GM21576 (cell line): ENCODE data around the gene RLN1.
"Not testable (repeated sequence)": the region's sequence is repeated elsewhere in the genome, so short reads cannot be mapped to it uniquely, and the experiment has no call there.

ENCODE experiments used
- ATAC-seq: cut with Tn5 transposase; IDR thresholded peaks from one replicate; pipeline ENCODE4 v1.9.1; 2021; ENCODE audit warnings: mild to moderate bottlenecking, moderate library complexity; ENCODE audit not compliant: unreplicated experiment

Gene RLN1, protein sequence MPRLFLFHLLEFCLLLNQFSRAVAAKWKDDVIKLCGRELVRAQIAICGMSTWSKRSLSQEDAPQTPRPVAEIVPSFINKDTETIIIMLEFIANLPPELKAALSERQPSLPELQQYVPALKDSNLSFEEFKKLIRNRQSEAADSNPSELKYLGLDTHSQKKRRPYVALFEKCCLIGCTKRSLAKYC

DNA sequence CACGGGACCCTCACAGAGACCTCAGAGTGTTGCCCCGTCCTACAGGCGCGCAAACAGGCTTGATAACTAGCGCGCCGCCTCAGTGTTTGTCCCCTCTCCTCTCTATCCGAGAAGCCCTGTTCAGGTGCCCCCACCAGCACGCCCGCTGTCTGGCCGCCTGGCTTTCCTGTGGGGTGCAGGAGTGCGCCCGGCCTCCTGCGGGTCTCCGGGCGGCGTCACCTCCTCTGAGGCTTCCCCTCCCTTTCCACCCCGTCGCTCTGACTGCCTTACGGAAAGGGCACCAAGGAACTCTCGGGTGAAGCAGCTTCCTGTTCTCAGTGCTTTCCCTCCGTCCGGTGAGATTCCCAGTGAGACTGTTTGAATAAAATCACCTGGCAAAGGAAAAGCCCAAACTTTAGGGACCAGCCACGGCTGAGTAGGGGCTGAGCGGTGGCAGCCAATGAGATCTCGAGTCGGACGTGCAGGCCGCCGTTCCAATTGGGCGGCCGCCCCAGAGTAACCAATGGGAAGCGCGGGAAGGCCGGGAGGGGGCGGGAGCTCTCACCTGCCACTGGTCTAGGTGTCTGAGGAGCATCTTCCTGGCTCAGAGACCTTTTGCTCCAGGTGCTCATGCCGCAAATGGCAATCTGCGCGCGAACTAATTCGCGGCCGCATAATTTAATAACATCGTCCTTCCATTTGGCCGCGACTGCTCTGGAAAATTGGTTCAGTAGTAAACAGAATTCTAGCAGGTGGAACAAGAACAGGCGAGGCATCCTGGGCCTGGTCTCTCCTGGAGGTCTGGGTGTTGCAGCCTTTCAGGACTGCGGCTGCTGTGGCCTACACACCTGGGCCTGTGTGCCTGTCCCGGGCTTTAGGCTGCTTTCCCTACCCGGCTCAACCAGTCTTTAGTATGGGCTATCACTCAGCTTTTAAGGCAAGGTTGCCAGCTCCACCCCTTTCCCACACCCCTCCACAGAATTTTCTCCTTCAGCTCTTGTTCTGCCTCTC is at the start of gene RLN1:
Gene RLN1, minus strand, starts transcription at position 885 of the 990 bp plus-strand sequence. Its CDS starts 130 bp downstream, at position 755.
- ATAC-seq: peak; percentile 100

DNA sequence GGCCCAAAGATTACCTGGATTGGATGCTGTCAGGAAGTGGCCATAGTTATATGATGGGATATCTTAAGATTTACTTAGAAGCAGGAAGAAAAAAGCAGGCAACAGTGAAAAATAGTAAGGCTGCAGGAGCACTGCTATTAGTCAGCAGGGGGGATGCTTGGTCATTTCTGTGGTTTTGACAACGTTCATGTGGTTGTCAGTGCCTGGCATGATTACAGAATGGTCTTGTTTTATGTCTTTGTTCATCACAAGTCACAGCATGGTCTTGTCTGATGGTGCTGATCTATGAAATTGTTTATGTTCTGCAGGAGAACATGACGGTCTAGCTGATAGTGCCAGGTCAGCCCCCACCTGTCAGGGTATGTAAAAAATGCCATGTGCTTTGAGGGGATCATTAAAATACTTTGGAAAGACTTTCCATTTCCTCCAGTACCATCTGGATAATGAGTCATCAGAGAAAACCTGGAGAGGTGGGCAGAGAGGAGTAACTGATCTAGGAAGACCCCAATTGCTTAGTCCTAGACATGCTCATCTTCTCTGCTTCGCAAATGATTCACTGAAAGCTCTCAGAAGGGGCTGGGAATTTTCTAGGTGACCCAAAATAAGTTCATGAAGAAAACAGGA is 49.5 kb upstream of the RLN1 start:
- ATAC-seq: peak; percentile 64

DNA sequence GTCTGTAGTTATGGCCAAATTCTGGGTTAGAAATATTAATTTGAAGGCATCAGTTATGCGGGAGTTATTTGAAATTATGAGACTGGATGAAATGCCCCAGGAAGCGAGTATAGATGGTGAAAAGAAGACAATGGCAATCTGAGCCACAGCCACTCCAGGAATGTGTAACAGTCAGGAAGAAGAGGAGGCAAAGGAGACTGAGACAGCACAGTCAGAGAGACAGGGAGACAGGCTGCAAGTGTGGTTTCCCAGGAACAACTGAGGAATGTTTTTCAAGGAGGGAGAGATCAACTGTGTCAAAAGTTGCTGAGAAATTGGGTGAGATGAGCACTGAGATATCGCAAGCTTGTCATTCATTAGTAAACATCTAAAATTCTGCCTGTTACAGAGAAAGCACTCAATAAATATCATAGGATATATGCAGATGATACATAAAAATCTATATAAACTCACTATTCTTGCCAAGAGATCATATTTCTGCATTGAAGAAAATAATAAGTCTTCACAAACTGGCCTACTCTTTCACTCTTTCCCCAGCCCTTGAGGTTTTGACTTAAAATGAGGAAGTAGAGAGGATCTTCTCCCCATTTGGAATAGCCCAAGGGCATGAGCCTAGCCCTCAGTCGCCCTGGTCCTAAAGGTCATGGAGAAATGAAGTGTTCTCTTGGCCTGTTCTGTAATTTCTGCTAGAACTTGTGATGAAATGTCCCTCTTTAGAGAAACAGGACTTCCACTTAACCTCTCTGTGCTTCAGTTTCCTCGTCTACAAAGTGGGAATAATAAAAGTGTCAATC is 48.5 kb upstream of the RLN1 start:
- no peak for ATAC-seq

DNA sequence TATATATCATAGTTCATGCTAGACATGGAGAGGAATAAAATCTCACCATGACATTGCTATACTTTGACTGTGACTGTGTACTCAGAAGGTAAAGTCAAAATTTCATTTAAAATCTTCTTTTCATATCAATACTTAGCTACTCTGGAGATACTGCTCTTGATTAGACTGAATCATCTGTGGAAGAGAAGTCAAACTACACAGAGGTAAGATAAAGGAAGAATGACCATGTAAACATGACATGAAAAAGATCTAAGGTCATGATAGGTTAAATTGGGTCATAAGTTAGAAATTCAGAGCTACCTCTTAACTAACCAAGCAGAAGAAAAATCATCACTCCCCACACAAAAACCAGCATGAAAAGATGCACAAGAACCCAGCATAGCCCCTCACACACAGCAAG is 44.8 kb upstream of the RLN1 start:
- ATAC-seq: no peak

DNA sequence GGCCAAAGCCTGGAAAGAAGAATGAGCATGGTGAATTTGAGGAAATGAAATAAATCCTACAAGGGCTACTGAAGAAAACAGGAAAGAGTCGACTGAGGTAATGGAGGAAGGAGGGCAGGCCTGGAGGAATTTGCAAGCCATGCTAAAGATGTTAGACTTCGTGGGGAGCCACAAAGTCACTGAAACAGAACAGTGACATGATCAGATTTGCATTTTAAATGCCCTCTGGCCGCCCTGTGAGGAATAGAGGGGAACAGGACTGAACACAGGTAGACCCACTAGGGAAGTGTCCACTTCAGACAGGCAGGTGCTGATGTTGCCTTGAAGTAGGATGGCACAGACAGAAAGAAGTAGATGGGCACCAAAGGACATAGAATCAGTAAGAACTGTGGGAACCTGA is 42.8 kb upstream of the RLN1 start:
- ATAC-seq: no peak

DNA sequence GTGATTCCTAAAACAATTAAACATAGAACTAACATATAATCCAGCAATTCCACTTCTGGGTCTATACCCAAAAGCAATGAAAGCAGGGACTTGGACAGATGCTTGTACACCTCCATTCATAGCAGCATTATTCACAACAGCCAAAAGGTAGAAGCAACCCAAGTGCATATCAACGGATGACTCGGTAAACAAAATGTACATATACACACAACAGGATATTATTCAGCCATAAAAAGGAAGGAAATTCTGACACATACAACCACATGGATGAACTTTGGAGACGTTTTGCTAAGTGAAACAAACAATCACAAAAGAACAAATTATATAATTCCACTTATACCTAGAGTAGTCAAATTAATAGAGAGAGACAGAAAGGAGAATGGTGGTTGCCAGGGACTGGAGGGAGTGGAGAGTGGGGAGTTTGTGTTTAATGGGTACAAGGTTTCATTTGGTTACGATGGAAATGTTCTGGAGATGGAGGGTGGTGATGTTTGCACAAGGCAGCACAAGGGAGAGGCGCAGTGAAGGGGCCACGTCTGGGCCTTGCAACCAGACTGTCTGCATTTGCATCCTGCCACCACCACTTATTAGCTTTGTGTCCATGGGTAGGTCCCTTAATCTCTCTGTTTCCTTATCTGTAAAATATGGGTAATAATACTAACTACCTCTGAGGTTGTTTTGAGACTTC is 36.3 kb upstream of the RLN1 start:
- no peak for ATAC-seq

DNA sequence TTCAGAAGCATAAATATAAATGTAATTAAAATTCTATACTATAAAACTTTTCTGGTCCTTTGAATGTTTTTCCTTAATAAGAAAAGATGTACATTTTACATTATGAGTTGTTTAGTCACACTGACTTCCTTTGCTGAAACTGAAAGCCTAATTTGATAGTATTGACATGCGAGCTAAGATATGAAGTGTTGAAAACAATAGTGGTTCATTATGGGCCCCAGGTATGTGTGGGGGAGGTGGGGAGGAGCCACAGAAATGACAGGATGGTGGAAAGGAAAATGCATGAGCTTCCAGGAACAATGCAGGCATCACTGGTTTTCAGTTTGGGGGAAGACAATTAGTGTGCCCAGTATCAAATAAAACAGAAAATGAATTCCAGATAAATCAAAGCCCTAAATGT is 35.4 kb upstream of the RLN1 start:
- ATAC-seq: no peak

DNA sequence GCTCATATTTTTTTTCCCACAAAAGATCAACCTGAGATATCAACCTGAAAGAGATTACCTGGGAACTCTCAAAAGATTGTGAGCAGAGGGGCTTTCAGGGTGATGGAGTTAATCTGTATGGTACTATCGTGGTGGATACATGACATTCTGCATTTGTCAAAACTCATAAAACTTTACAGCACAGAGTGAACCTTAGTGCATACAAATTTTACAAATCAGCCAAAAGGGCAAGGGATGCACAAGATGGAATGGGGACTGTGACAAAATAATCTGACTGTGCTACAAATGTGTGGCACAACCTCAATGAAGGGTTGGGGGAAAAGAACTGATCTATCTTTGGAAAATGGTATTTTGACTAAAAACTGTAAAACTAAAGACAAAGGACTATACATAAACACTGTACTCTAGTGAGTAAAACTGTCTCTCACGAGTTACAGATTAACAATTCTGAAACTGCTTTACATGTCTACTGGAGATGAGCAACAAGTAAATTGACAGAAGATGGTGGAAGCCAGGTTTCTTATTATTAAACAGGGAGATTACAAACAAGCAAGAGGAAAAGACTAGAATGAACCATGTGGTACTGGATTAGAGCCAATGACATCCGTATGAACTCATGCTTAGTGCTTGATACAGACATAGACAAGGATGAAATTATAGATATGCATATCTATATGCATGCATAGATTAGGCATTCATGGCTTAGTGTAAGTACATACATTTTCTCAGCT is 24.8 kb upstream of the RLN1 start:
- peak; percentile 88 for ATAC-seq

DNA sequence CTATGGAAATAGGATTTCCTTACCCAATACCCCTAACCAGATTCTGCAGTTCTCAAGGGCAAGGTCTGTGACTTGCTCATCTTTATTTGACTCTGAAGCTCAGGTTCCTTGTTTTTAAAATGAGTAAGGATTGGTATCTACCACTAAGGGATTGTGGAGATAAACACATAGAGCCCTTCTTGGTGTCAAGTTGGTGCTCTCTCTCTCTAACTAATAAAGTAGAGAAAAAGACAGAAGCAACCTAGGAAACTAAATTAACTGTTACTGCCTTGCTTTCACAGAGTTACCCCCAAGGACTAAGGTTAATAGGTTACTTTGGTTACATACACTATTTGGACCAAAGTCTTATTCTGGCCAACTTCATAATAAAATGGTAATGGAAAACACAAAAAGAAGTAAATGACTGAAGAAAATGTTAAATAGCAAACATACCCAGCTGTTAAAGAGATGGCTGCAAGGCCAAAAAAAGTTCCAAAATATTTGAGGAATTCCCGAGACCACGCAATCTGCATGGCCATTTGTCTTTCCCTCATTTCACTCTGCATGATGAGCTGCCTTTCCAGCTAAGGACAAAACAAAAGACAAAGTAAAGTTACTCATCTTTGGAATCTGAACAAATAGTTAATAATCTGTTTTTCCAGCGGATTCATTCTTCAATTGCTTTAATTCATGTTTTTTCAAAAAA is 21.8 kb upstream of the RLN1 start:
- no peak for ATAC-seq

DNA sequence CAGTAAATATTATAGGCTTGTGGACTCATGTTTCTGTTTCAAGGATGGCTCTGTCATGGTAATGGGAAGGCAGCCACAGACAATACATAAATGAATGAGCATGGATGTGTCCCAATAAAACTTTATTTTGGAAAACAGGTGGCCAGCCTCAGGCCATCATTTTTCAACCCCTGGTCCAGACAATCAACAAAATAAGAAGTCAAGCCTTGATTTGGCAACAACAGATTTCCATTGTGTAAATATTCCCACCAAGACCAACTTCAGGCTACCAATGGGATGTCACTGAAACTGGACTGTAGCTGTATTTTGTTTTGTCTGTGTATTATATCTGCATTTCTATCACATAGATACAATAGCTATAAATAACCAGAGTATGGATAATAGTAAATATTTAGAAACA is 20.7 kb upstream of the RLN1 start:
- ATAC-seq: no peak

DNA sequence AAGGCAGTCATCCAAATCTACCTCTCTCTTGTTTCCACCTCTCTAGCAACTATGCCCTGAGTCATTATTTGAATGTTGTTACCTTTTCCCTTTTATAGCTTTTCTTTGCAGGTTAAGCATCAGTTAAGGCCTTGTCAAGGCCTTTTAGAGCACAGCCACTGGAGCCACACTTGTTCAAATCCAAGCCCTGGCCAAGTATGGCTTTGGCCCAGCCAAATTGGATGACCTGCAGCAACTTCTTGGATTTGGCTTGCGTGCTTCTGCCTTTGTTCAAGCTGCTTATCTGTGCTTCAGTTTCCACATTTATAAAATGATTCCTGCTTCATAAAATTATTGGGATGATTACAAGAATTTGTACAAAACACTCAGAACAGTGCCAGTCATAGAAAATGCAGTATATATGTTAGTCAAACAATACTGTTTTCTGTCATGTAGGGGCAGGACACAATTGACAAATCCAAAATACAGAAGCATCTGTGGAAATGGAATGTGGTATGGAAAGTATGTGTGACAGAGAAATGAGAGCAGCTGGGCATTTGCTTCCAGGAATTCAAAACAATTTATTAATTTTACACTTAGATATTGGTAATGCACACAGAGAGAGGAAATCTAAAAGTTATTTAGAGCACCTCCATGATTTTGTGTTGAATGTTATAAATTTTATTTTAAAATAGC is 17.9 kb upstream of the RLN1 start:
- ATAC-seq: no peak

DNA sequence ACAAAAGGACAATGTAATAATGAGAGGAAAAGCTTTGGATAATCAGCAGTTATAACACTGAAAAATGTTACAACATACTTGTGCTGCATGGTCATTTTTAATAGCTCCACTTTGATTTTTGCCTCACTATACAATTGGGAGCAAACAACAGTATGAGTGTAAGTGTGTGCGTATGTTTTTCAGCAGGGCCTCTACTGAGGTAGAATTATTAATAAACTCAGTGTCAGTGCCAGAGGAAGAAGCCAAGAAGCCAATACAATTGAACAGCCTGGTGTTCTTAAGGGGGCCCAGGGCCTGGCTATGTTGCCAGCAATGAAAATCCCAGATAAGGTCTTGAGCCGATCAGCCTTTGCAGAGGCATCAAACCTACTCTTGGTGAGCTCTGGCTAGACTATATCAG is 16.1 kb upstream of the RLN1 start:
- no peak for ATAC-seq

DNA sequence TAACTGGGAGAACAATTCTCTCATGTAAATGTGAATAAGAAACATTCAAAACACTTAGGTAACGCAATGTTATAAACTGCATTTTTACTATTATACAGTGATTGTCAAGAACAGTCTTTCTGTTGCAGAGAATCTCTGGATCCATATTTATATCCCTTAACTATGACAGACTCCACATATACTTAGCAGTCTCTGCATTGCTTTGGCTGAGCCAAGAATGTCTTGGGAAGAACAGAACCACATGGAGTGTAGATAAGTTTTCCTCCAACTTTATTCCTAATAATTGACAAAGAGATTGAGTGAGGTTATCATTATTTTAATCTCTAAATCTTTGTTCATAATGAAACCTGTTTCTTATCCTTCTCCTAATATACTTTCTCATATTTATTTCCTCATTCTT is 15.6 kb upstream of the RLN1 start:
- ATAC-seq: no peak

DNA sequence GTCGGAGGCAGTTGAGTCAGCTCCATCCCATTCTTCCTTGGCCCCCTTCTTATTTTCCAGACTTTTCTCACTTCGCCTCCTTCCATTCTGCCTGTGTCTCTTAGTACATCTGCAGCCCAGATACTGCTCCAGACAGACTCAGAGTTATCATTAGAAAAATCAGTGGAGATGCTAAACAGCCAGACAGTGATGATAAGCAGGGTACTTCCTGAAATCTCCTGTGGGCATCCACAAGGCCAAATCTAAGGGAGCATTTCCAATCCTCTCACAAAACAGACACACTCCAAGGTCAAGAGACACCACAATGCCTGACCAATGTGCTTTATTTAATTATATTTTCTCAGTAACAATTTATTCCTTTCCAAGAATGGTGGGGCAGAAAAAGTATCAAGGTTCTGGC is 14.5 kb upstream of the RLN1 start:
- no peak for ATAC-seq

DNA sequence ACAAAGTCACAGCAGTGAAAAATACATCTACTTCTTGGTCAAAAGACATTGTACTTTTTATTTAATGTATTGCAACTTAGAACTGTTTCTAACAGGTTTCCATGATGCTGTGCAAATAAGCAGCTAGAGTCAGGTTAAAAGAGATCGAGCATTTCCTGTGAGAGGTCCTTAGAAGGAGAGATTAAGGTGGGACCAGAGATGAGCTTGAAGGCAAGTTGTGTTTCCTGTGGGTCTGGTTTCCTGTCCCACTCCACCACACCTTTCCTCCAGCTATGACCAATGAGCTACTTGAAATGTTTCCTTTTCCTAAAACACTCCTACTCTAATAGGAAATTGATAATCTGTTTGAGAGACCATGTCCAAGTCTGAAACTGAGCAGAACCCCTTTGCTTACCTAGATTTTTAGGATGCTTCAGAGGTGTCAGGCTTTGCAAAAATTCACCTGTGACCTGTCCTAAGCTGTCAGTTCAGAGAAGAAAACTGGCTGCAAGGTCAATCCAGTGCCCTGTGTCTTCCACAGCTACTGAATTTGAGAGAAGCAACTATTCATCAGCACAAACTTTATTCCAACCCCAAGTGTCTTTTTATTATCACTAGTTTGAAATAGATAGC is 13.1 kb upstream of the RLN1 start:
- no peak for ATAC-seq

DNA sequence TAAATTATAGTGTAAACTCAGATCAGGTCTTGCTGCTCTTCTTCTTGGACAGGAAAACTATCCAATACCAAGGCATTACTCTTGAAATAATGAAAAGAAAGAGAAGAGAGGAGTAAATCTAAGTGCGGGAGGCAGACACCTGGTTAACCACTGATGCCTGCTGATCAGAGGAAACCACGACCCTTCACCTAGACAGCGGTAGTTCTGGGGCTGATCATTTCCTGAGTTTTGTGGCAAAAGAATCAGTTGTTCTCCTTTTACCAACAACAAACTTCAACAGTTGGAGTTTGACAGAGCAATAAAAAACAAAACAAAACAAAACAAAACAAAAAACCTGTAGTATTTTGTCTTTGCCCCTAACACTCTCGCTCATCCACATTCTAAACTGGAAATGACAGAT is 3.0 kb downstream of the RLN1 start:
- ATAC-seq: no peak

DNA sequence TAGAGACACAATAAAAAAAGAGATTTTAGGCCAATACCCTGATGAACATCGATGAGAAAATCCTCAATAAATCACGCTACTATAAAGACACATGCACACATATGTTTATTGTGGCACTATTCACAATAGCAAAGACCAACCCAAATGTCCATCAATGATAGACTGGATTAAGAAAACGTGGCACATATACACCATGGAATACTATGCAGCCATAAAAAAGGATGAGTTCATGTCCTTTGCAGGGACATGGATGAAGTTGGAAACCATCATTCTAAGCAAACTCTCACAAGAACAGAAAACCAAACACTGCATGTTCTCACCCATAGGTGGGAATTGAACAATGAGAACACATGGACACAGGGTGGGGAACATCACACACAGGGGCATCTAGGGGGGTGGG is 8.4 kb downstream of the RLN1 start:
- not testable (repeated sequence) for ATAC-seq

DNA sequence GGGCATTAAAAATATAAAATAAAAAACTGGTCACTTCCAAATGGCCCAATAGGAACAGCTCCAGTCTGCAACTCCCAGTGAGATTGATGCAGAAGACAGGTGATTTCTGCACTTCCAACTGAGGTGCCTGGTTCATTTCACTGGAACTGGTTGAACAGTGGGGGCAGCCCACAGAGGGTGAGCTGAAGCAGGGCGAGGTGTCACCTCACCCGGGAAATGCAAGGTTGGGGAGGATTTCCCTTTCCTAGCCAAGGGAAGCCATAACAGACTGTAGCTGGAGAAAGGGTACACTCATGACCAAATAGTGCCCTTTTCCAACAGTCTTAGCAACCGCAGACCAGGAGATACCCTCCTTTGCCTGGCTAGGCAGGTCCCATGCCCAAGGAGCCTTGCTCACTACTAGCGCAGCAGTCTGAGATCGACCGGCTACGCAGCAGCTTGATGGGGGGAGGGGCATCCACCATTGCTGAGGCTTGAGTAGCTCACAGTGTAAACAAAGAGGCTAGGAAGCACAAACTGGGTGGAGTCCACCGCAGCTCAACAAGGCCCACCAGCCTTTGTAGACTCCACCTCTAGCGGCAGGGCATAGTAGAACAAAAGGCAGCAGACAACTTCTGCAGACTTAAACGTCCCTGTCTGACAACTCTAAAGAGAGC is 12.7 kb downstream of the RLN1 start:
- ATAC-seq: no peak
